HepG2 (cell line): Measurements from ENCODE around the gene S1PR5. TPM values are rescaled to one million over a fixed set of nuclear protein-coding genes. Genes with fewer than 3 reads are reported as not detected.
A peak's percentile ranks its signal among the peaks of the same experiment; 100 is the strongest.

Experiments
- CCDC6 ChIP-seq: sonication (generic); formaldehyde crosslinking; IDR thresholded peaks from 2 replicates; pipeline ENCODE4 v1.8.1; 2022; ENCODE audit warnings: mild to moderate bottlenecking, missing genetic modification reagents, moderate library complexity
- ELF3 ChIP-seq: IDR thresholded peaks from 2 replicates; pipeline ENCODE4 v1.6.1; 2016; ENCODE audit warnings: missing genetic modification reagents, missing compliant biosample characterization
- HMGXB4 ChIP-seq, 2 experiments: sonication (generic) in 1 of 2; formaldehyde crosslinking in 1 of 2; IDR thresholded peaks; 2 replicates each; pipeline versions ENCODE4 v1.4.0 to v1.6.1; 2018 to 2020; ENCODE audit warnings: missing genetic modification reagents in 2 of 2, borderline replicate concordance in 1 of 2, low read depth in 1 of 2, mild to moderate bottlenecking in 1 of 2, missing biosample characterization in 1 of 2
- LCORL ChIP-seq, 2 experiments: fragments of 450-650 bp in 1 of 2; sonication (generic) in 1 of 2; formaldehyde crosslinking in 1 of 2; IDR thresholded peaks; 2 replicates each; pipeline versions ENCODE4 v1.5.0 to v1.6.1; 2017 to 2020; ENCODE audit warnings: antibody characterized with exemption in 1 of 2, missing genetic modification reagents in 1 of 2
- NFAT5 ChIP-seq: sonication (generic); formaldehyde crosslinking; IDR thresholded peaks from 2 replicates; pipeline ENCODE4 v1.4.0; 2020; ENCODE audit warnings: missing genetic modification reagents
- PHB2 ChIP-seq: fragments of 450-650 bp; IDR thresholded peaks from 2 replicates; pipeline ENCODE4 v1.6.1; 2018; ENCODE audit not compliant: partially characterized antibody
- PHF8 ChIP-seq: sonication (generic); formaldehyde crosslinking; IDR thresholded peaks from 2 replicates; pipeline ENCODE4 v1.5.0; 2020; ENCODE audit warnings: missing genetic modification reagents
- POLR2A ChIP-seq, 2 experiments: IDR thresholded peaks; 2 replicates each; pipeline ENCODE4 v1.6.1; 2011; ENCODE audit warnings: low read depth in 2 of 2, low read length in 2 of 2, mild to moderate bottlenecking in 1 of 2, moderate library complexity in 1 of 2; ENCODE audit not compliant: insufficient read depth in 1 of 2
- RBM39 ChIP-seq: fragments of 200-400 bp; formaldehyde crosslinking; IDR thresholded peaks from one replicate; pipeline ENCODE4 v1.6.1; 2018; ENCODE audit warnings: antibody characterized with exemption, mild to moderate bottlenecking, low read depth, low read length; ENCODE audit not compliant: poor library complexity, severe bottlenecking
- THAP9 ChIP-seq: sonication (generic); formaldehyde crosslinking; IDR thresholded peaks from 2 replicates; pipeline ENCODE4; 2020; ENCODE audit warnings: missing genetic modification reagents, mild to moderate bottlenecking, borderline replicate concordance
- ZFY ChIP-seq: sonication (generic); formaldehyde crosslinking; IDR thresholded peaks from 2 replicates; pipeline ENCODE4 v1.4.0; 2020; ENCODE audit warnings: missing genetic modification reagents
- ZNF605 ChIP-seq: sonication (generic); formaldehyde crosslinking; IDR thresholded peaks from 2 replicates; pipeline ENCODE4 v1.8.0; 2022; ENCODE audit warnings: mild to moderate bottlenecking, missing genetic modification reagents
- ZNF770 ChIP-seq: sonication (generic); formaldehyde crosslinking; IDR thresholded peaks from 2 replicates; pipeline ENCODE4 v1.5.0; 2020; ENCODE audit warnings: mild to moderate bottlenecking, missing genetic modification reagents
- ZSCAN12 ChIP-seq: sonication (generic); formaldehyde crosslinking; IDR thresholded peaks from 2 replicates; pipeline ENCODE4 v1.9.0; 2021; ENCODE audit warnings: mild to moderate bottlenecking, missing genetic modification reagents
- polyA plus RNA-seq, 8 experiments: library from polyadenylated mRNA; depleted of rRNA in 3 of 8; stranded (reverse) in 7 of 8; unstranded in 1 of 8; fragments of >200 nt; fragmentation: Illumina TruSeq in 4 of 8; extraction: Trizol in 4 of 8; gene quantifications; 2 replicates each; pipeline versions ENCODE4 v1.2.1 to v1.2.3, GENCODE V29; 2011 to 2016; ENCODE audit warnings: low read depth in 4 of 8, missing spikeins in 1 of 8, mixed read lengths in 1 of 8; ENCODE audit not compliant: insufficient read depth in 1 of 8
- total RNA-seq, 5 experiments: library from RNA; depleted of rRNA; stranded (reverse); fragments of >200 nt; fragmentation: Illumina TruSeq; extraction: Trizol; gene quantifications; 2 replicates each; pipeline ENCODE4 v1.2.3, GENCODE V29; 2016; ENCODE audit warnings: low read depth in 1 of 5

The S1PR5 gene
- total and polyA plus RNA-seq, 2 of the 13 experiments (the other 11 are each of a cell fraction or from before 2014, with no cell fraction given), result 0.04 TPM; not detected in 1

DNA sequence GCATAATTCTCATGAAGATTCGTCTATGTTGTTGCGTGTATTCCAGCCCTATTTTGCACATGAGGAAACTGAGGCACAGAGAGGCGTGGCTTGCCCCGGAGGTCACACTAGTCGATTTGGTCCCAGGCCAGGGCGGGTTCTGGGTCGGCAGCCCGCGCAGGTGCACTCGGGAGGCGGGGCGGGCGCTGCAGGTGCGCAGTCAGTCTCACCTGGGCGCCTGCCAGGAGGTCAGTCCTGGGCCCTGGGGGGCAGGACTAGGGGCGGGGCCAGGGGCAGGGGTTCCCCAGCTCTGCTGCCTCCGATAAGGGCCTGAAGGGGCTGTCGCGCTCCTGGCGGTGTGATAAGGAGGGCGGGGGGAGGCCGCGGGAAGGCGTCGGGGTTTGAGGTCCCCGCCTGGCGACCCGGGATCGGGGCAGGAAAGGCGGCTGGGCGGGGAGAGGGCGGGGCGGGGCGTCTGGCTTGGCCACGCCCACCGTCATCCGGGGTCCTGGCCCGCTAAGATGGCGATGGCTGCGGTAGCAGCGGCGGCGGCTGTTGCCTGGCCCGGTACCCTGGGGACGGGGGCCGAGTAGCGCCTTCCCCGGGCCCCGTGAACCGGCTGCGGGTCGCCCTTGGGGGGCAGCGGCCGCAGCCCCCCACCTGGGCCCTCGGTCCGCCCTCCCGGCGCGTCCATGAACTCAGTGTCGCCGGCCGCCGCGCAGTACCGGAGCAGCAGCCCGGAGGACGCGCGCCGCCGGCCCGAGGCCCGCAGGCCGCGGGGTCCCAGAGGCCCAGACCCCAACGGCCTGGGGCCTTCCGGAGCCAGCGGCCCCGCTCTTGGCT, 26.4 kb upstream of the S1PR5 start, which contains the start of gene ATG4D (continued):
- TF ChIP-seq THAP9 (CRISPR knock-in tag), result 0 out of 2 replicates have a peak, but pooled peaks have one; percentile 18
- TF ChIP-seq ZNF770 (CRISPR knock-in tag), result peak; percentile 73; the same call in 1 of the 2 replicates
- 0 out of 2 replicates have a peak, but pooled peaks have one; percentile 20 for TF ChIP-seq ZNF605 (CRISPR knock-in tag)
- TF ChIP-seq LCORL (IDR thresholded peaks at IDR 0.05), result no peak
- peak; percentile 45; the same call in 1 of the 2 replicates for TF ChIP-seq LCORL (CRISPR knock-in tag; IDR thresholded peaks at IDR 0.05)
- TF ChIP-seq ELF3 (CRISPR knock-in tag), result no peak
- 0 out of 4 replicates have a peak, but pooled peaks of 1 of the 2 experiments have one; percentile 3 for TF ChIP-seq HMGXB4 (CRISPR knock-in tag; IDR thresholded peaks at IDR 0.05; ENCODE audit: borderline replicate concordance in 1 of 2, low read depth in 1 of 2)
- 0 out of 2 replicates have a peak, but pooled peaks have one; percentile 49 for TF ChIP-seq CCDC6 (CRISPR knock-in tag)
- peak; percentile 86 for TF ChIP-seq ZFY (CRISPR knock-in tag)
- 0 out of 2 replicates have a peak, but pooled peaks have one; percentile 58 for TF ChIP-seq NFAT5
- TF ChIP-seq RBM39, result peak; percentile 31
- peak; percentile 41 to 87 for TF ChIP-seq POLR2A (IDR thresholded peaks at IDR 0.05; ENCODE audit: insufficient read depth in 1 of 2, low read depth in 2 of 2, low read length in 2 of 2)
- TF ChIP-seq PHF8, result peak; percentile 85
- TF ChIP-seq ZSCAN12 (CRISPR knock-in tag), result no peak
- no peak for TF ChIP-seq PHB2
